Measurements from ENCODE around the gene DOCK6. TPM values are rescaled to one million over a fixed set of nuclear protein-coding genes. Genes with fewer than 3 reads are reported as not detected.

The DOCK6 gene
- total RNA-seq, 1 experiment from 2014 or later, result 57.9 TPM

- no peak overlapping the region for H3K23ac ChIP-seq (ENCODE audit: insufficient read length, low read depth, low read length)
- no peak overlapping the region for H3K9ac ChIP-seq (ENCODE audit: extremely low read depth, insufficient read length, low read length)
- H2AK5ac ChIP-seq (ENCODE audit: insufficient read length, low read length), result no peak overlapping the region
- H2BK120ac ChIP-seq (ENCODE audit: low read depth, low read length, poor library complexity, severe bottlenecking), result no peak overlapping the region
- no peaks in the 10 kb centered on the region for H3K23me2 ChIP-seq (ENCODE audit: insufficient read length, low read depth, low read length, poor library complexity, severe bottlenecking)
- no peak overlapping the region for H3K27ac ChIP-seq (ENCODE audit: insufficient read length, low read depth, low read length)
- H3K18ac ChIP-seq (ENCODE audit: insufficient read length, low read depth, low read length), result no peak overlapping the region
- no peak overlapping the region for H2AFZ ChIP-seq (ENCODE audit: low read length)
- H4K91ac ChIP-seq (ENCODE audit: insufficient read length, low read depth, low read length), result no peak overlapping the region
- no peak overlapping the region for H3K56ac ChIP-seq (ENCODE audit: insufficient read length, low read depth, low read length)
- no peak overlapping the region for H2BK5ac ChIP-seq (ENCODE audit: insufficient read length, low read length)
- no peak overlapping the region for H2BK15ac ChIP-seq (ENCODE audit: low read depth, low read length)
- H3K9me3 ChIP-seq (ENCODE audit: control insufficient read depth, low read depth, low read length), result no peaks in the 10 kb centered on the region
- no peak overlapping the region for H2BK20ac ChIP-seq (ENCODE audit: low read depth, low read length, poor library complexity, severe bottlenecking)
- H3K4me2 ChIP-seq (ENCODE audit: insufficient read depth, insufficient read length, low read length), result no peak overlapping the region
- TF ChIP-seq CTCF (conservative IDR thresholded peaks at IDR 0.05), result no peak
- H3K4me3 Mint-ChIP-seq, result no peak overlapping the region
- H3K27ac Mint-ChIP-seq, result no peak overlapping the region; a peak in 1 of 7 replicates
- no peak overlapping the region for H3K4ac ChIP-seq (ENCODE audit: low read depth, low read length)
- no peak overlapping the region for H2BK12ac ChIP-seq (ENCODE audit: insufficient read length, low read depth, low read length)
- no peak overlapping the region for H3K14ac ChIP-seq (ENCODE audit: insufficient read depth, low read length)
- peaks cover 5 to 12% of the 10 kb centered on the region in 2 experiments for H3K4me1 Mint-ChIP-seq
- DNase-seq, result no peak
- H3K79me1 ChIP-seq (ENCODE audit: insufficient read depth, low read depth, low read length, poor library complexity, severe bottlenecking), result no peaks in the 10 kb centered on the region
- H3K27me3 ChIP-seq (ENCODE audit: insufficient read depth, low read length), result no peaks in the 10 kb centered on the region
- peaks cover 3% of the 10 kb centered on the region; the same call in 1 of the 2 replicates for H3K27me3 Mint-ChIP-seq (ENCODE audit: low read depth)
- H3T11ph ChIP-seq (ENCODE audit: low read length), result no peak overlapping the region
- H3K9me3 Mint-ChIP-seq, result no peaks in the 10 kb centered on the region
- peaks cover 2% of the 10 kb centered on the region for H4K20me1 ChIP-seq (ENCODE audit: control insufficient read depth, insufficient read depth, insufficient read length)
- WGBS (ENCODE audit: extremely low coverage, insufficient read length, low lambda C conversion rate), result no CpG with 5 or more reads among the region's 6 CpGs
- H3K4me1 ChIP-seq (ENCODE audit: insufficient read depth, low read length), result no peaks in the 10 kb centered on the region
- peaks cover 9 to 49% (median 39%) of the 10 kb centered on the region in 3 experiments for H3K36me3 Mint-ChIP-seq (ENCODE audit: insufficient read depth in 1 of 3, low read depth in 3 of 3)
- no peaks in the 10 kb centered on the region for H3K79me2 ChIP-seq (ENCODE audit: insufficient read depth, low read length)
- H4K5ac ChIP-seq (ENCODE audit: insufficient read length, low read depth, low read length), result no peak overlapping the region
- no peak overlapping the region for H4K8ac ChIP-seq (replicated peaks; ENCODE audit: insufficient read length, low read depth, low read length)
Observed at GRCh38 chr19:11238781-11239376, 23.4 kb downstream of the DOCK6 start.

Measured in H9 (cell line).